ENCODE data around the gene DYSF.

DYSF gene

DNA sequence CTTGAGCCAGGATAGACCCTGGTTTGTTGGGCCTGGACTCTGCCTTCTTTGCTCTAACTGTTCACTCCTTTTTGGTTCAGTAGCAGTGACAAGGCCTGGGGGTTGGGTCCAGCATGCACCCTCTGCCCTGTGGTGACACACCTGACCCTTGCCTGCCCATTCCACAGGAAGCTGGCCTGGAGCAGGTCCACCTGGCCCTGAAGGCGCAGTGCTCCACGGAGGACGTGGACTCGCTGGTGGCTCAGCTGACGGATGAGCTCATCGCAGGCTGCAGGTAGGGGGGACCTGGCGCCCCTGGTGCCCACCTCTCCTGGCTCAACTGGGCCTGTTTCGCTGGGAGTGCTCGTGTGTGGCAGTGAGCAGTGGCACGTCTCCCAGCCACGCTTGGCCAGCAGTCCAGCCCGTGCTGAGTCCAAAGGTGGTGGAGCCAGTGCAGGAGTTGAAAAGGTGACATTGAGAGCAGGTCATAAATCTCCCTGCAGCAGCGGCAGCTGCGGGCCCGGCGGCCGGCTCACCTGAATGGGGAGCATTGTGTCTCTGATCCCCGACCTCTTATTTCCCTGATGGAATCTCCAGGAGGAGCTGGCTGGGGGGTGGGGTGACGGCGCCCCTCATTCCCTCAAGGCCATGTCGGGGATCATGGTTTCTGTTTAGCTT is 102.6 kb downstream of the DYSF start:
- DNase-seq, result no peak

DNA sequence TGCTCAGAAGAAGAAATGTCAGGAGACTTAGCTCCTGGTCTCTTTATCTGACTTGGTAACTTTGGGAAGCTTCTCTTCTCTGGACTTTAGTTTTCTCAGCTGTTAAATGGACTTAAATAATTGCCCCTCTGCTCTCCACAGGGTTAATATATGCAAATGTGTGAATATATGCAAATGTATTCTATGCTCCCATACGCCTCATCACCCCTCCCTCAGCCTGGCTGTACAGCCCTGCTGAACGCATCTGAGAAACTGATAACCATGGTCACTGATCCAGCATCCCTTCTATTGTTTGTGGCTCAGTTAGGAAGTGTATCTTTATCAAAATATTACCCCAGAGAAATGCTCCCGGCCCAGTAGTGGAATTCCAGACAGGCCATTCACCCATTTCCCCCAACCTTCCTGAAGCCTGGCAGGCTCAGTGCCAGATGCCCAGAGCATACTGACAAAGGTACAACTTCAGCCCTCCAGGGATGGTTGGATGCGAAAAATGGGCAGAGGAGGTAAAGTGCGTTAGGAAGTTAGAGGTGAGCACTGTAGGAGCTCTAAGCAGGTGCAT is 103.4 kb downstream of the DYSF start:
- no peak for DNase-seq

GRCh38 chr2:71557321-71557720 is 104.0 kb downstream of the DYSF start:
- DNase-seq, result no peak

DNA sequence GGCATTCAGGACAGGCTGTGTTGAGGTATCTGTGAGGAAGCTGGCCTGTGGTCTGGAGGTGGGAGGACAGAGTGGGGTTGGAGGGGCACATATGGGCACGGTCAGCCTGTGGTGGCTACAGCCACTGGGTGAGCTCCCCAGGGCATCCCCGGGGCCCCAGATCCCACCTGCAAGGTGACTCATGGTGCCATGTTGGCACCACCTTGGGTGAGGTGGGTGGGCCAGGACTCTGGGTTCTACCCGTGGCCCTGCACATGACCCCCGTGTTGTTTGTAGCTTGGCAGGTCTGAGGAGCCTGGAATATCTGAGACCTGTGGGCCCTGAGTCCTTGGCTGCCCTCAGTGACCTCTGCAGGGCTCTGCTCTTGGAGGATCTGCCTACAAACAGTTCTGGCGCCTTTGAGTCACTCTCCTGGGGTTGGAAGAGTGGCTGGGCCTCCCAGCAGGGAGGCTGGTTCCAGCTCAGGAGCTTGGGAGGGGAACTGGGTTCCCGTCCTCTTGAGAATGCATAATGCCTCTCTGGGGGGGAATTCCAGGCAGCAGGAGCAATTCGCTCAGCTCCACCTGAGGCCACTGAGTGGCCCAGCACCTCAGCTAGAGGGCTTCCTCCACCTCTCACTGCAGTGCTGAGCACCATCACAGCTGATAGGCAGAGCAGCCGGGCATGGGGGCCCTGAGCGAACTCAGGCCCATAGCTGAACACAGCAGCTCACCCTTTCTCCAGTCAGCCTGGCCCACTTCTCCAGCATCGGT is 105.1 kb downstream of the DYSF start:
- DNase-seq, result no peak

DNA sequence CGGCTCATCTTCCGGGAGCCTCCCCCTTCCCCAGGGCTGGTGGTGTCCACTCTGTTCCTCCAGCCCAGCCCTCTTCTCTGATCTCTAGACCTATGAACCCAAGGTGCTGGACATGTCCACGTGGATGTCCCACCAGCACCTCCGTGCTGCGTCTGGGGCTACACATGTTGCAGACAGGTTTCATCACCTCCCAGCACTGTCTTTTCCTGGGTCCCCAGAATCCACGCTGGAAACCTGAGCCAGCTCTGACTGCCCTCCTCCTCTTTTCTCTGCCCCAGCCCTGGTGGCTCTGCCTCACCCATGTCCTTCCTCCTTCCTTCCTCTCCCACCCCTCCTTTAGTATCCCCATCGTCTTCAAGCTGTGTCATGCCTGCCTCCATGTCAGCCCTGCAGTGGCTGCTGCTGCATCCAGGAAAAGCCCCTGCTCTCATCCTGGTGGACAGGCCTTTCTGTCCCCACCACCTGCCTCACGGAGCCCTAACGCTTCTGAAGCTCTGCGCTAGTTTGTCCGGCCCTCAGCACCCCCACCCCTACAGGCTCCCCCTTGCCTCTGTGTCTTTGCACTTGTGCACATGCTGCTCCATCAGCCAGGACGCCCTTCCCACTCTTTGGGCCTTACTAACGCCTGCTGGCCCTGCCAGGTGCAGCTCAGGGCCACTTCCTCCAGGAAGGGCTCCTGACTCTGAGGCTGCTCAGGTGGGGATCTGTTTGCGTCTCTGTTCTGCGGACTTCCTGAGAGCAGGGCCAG is 105.9 kb downstream of the DYSF start:
- DNase-seq, result peak; percentile 11

DNA sequence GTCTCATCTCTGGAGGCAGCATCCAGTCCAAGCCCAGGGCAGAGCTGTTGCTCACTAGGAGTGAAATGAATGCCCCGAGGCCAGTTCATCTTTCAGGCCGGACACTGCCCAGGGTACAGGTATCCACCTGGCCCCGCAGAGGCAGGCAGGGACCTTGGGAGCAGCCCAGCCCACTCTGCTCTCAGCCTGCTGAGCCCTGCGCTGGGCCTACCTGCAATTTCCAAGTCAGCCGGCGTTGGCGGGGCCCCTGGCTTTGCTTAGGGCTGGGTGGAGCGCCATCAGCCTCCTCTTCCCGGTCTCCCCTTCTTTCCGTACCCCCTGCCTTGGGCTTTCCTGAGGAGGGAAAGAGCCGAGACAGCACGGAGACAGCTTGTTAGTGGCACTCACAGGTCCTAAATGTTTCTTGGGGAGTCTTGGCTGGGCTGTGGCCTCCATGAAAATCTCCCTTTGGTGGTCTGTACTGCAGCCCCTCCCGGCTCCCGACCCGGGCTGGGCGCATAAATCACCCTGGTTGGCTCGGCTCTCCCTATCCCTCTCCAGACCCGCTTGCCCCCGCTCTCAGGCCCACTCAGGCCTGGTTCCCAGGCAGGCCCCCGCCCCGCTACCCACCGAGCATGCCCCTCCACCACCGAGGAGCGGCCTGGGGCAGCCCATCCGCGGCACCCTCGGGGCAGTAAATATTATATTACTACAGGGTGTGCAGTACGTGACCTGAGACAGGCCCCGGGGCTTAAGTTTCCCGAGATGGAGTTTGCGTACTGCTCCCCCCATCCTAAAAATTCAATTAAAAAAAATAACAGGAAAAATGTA is 106.7 kb downstream of the DYSF start:
- DNase-seq, result no peak

- DNase-seq, result no peak
Observed at GRCh38 chr2:71560638-71561011, 107.3 kb downstream of the DYSF start.

DNA sequence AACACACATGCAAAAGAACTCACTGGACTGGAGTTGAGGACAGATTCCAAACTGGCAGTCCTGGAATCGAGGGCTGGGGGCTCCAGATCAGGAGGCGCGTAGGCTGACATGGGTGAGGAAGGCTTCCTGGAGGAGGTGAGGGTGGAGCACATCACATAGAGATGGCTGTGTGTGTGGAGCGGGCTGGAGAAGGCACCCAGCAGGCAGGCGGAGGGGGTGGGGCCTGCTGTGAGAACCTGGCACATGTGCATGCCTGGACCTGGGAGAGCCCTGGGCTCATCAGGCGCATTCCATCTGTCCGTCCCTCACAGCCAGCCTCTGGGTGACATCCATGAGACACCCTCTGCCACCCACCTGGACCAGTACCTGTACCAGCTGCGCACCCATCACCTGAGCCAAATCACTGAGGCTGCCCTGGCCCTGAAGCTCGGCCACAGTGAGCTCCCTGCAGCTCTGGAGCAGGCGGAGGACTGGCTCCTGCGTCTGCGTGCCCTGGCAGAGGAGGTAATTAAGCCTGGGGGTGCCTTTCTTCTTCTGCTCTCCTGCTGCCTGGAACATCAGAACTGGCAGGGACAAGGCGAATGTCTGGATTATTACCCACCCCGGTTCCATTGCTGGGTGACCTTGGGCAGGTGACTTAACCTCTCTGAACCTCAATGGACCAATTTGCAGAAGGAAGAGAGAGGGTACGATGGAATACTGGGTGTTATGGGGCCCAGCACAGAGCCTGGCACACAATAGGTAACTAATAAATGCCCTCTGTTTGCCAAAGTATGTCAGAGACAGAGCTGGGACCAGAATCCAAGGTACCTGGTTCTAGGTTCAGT is 108.3 kb downstream of the DYSF start:
- no peak for DNase-seq

DNA sequence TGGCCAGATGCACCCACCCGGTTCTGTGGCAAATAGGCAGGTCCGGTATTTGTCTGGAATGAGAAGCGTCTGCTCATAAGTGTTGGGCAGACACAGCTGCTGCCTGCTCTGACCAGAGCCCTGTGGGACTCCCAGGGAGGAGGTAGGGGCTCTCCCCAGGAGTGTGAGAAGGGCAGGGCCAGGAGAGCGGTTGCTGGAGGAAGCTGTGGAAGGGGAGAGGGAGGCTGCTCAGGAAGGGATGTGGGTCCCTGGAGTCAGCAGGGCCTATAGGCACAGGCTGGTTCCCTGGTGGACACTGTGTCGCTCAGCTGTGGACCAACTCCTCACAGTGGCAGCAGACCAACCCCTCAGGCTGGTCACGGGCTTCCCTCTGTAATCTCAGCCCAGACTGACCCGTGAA is 109.2 kb downstream of the DYSF start:
- DNase-seq, result no peak

DNA sequence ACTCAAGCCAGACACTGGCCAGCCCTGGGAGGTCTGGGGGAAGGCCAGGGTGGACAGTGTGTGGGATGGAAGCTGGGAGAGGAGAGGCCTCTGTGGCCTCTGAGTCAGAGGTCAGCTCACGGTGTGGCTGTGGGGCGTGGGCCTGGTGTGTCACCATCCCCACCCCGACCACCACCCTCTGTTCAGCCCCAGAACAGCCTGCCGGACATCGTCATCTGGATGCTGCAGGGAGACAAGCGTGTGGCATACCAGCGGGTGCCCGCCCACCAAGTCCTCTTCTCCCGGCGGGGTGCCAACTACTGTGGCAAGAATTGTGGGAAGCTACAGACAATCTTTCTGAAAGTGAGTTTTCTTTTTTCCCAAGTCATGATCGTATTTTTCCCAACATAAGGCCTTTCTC is 110.5 kb downstream of the DYSF start:
- no peak for DNase-seq

DNA sequence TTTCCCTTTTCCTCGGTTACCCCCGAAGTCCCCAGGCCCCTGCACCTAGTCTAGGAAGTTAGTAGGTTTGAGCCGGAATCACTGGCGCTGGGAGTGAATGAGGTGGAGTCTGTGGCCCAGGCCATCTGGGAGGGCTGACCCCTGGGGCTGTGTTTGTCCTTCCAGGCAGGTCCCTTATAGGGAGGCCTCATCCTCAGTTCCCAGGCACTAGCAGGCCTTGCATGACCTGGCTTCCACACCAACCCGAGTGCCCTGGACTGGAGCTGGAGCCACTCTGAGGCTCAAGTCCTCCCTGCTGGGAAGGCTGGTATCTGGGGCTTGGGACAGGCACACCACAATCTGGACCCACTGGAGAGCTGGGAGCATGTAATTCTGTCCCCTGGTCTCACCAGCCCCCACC is 111.0 kb downstream of the DYSF start:
- DNase-seq, result no peak

- no peak for DNase-seq
Observed at GRCh38 chr2:71564790-71565189, 111.4 kb downstream of the DYSF start.

DNA sequence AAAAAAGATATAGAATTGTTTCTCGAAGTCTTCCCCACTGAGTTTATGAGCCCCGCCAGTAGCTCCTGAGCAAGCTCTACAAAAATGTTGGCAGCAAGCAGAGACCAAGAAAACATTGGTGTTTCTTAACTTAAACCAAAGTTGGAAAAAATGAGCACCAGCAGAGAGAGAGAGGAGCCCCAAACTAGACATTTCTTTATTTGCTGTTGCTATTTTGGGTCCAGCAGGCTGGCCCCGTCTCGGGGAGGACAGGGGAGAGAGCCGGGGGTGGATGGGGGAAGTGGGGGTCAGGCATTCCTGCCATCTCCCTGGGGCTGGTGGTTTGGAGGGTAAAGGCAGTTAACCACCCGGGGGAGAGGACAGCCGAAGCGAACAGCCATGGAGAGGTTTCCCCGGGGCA is 113.0 kb downstream of the DYSF start:
- DNase-seq, result no peak

- no peak for DNase-seq
Observed at GRCh38 chr2:71567625-71568024, 114.3 kb downstream of the DYSF start.

DNA sequence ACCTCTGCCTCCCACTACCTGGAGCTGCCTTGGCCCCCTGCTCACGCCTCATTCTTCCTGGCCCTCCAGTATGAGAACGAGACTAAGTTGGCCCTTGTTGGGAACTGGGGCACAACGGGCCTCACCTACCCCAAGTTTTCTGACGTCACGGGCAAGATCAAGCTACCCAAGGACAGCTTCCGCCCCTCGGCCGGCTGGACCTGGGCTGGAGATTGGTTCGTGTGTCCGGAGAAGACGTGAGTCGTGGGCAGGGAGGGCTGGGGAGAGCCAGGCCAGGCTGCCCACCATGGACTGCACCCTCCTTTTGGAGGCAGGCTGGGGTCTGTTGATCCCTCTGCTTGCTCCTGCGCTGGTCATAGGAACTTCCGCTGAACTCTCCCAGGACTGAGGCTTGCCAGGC is 114.7 kb downstream of the DYSF start:
- DNase-seq, result no peak

GRCh38 chr2:71570511-71570910 is 117.2 kb downstream of the DYSF start:
- DNase-seq, result no peak

DNA sequence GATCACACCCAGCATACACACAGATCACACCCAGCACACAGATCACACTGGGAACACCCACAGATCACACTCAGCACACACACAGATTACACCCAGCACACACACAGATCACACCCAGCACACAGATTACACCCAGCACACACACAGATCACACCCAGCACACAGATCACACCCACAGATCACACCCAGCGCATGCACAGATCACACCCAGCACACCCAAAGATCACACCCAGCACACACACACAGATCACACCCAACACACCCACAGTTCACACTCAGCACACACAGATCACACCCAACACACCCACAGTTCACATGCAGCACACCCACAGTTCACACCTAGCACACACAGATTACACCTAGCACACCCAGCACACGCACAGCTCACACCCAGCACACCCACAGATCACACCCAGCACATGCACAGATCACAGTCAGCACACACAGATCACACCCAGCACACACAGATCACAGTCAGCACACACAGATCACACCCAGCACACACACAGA is 117.6 kb downstream of the DYSF start:
- DNase-seq, result no peak

- DNase-seq, result no peak
Observed at GRCh38 chr2:71571945-71572344, 118.6 kb downstream of the DYSF start.

- DNase-seq, result no peak
Observed at GRCh38 chr2:71575966-71576365, 122.6 kb downstream of the DYSF start.

- no peak for DNase-seq
Observed at GRCh38 chr2:71576541-71576940, 123.2 kb downstream of the DYSF start.

GRCh38 chr2:71577209-71577608 is 123.8 kb downstream of the DYSF start:
- DNase-seq, result no peak
